Measurements from ENCODE around the gene NGF.

NGF gene

GRCh38 chr1:115278211-115278610 lies 59.8 kb downstream of the NGF start:
- DNase-seq, result no peak

DNA sequence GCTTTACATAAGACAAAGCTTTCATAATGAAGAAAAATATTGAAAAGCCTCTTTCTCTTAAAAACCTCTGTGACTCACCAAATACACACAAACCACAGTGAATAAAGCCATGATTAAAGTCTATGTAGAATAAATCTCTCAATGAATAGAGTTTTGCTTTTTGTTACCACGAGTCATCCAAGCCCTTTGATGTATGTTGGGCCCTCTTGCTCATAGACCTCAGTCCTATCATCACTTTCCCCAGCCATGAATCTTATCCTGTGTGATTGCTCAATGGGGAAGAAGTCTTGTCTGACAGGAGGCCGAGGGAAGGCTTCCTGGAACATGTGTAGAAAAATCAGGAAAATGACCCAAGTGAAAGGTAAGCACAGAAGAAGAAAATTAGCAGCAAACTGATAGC lies 60.8 kb downstream of the NGF start:
- no peak for DNase-seq

- DNase-seq, result peak in 1 of 2 experiments; percentile 11
Measured at GRCh38 chr1:115275216-115275615, 62.8 kb downstream of the NGF start.

DNA sequence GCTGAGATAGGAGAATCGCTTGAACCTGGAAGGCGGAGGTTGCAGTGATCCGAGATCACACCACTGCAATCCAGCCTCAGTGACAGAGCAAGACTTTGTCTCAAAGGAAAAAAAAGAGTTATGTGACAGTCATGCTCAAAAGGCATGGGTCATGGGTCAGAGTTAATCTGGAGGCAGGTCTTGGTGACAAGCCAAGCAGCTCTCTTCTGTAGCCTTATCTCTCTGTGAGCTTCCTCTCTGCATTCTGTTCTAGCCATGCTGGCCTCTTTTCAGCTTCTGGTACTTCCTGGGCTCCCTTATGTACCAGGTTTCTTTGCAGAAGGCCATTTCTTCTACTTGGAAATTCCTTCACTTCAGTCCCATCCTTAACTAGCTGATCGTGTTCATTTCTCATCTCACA lies 63.6 kb downstream of the NGF start:
- DNase-seq, result no peak

GRCh38 chr1:115266729-115267421 lies 71.2 kb downstream of the NGF start:
- no peak for DNase-seq

DNA sequence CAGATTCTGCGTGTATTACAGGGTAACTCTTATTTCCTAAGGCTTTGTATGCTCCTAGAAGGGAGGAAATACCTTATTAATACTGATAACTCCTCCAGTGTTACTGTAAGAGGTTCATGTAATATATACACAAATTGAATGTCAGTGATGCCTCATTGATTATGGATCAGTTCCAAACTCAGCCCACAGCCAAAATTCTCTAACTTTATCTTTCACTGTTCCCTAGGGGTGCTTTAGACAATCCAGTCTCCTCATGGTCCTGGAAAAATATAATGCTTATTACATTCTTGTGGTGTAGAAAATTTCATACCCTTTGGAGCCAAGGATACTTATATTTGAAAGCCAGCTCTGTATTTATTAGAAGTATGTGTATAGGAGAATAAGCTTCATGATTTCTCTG lies 73.0 kb downstream of the NGF start:
- DNase-seq, result no peak

- DNase-seq, result no peak
Measured at GRCh38 chr1:115262886-115263285, 75.2 kb downstream of the NGF start.

- DNase-seq, result no peak
Measured at GRCh38 chr1:115261496-115261895, 76.6 kb downstream of the NGF start.

- no peak for DNase-seq
Measured at GRCh38 chr1:115258302-115258866, 79.7 kb downstream of the NGF start.

DNA sequence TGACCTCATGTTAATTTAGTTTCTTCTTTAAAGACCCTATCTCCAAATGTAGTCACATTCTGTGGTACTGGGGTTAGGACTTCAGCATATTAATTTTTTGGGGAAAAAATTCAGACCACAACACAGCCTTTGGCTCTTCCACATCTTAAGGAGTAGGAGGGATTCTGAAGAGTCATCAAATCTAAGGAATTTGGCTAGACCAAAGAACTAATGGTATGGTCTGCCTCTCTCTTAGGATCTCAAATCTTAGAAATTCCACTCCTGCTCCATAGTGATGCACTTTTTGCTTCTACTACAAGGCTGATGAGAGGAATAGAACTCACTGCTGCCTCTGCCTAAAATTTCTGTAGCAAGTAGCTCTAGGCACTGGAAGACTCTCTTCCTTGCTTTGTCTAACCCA lies 80.5 kb downstream of the NGF start:
- no peak for DNase-seq

DNA sequence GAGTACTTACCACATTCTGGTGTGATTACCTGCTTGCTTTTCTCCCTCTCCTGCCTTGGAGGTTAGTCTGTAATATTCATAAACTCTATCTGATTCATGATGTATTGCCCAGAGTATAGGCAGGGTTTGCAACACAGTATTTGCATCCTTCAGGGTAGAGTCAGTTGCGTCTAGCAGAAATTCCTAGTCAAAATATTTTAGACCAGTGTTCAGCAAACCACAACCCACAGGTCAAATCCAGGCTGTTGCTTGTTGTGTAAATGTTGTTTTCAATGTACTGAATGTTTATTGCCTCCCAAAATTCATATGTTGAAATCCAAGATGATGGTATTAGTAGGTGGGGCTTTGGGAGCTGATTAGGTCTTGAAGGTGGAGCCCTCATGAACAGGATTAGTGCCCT lies 82.9 kb downstream of the NGF start:
- no peak for DNase-seq

- no peak for DNase-seq
Measured at GRCh38 chr1:115252585-115252984, 85.5 kb downstream of the NGF start.

DNA sequence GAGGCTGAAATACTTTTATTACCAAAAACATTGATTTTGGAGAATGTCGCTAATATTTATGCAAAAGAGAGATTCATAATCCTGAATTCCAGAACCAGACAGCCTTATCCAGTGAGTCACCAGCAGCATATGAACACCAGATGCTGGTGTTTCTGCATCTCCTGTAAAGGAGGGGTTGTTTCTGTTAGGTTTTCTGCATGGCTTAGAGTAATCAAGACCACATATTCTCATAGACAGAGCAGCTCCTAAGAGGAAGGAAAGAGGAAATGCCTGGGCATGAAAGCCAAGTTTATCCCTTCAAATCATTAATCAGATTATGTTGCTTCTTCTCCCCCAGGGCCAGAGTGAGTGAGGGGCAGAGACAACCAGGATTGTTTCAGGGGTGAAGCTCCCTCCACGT lies 86.2 kb downstream of the NGF start:
- DNase-seq, result no peak

DNA sequence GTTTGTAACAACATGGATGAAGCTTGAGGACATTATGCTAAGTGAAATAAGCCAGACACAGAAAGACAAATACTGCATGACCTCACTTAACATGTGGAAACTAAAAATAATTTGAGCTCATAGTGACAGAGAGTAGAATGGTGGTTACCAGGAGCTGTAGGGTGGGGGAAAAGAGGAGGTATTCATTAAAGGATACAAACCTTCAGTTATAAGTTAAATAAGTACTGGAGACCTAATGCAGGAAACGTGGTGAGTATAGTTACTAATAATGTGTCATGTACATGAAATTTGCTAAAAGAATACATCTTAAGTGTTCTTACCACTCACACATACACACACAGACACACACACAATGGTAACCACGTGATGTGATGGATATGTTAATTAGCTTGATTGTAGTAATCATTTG lies 86.7 kb downstream of the NGF start:
- DNase-seq, result no peak

- DNase-seq, result no peak
Measured at GRCh38 chr1:115246526-115246925, 91.5 kb downstream of the NGF start.

GRCh38 chr1:115245227-115245626 lies 92.8 kb downstream of the NGF start:
- DNase-seq, result no peak

DNA sequence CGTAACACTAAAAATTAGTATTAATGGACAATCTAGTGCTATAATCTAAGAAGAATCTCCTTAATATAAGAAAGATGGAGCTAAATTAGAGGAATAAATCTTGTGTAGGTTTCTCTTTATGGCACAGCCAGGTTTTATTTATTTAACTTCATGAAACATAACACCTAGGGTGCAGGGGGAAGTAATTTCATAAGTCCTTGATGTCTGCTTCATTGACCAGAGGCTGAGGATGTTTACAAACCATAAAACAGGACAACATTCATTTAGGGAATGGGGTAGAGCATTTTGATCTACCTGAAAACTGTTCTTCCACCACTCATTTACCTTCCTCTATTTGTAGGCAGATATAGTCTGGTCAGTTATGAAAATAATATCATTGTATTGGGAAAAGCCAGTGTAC lies 95.5 kb downstream of the NGF start:
- no peak for DNase-seq

DNA sequence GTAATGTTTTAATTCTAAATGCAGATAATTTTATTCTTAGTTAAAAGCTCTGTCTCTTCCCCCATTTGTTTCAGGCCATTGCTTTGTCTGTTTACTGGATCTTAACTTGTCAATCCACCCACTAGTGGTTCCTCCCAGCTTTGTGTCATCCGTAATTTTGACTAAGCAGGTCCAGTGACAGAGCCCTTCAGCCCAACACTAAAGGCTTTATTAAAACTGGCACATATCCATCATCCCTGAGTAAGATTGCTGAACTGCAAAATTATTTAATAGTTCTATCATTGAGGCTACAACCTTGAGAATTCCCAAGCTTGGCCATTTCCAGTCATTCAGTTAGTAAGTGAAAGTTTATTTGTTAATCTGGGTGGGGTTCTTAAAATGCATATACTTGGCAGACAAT lies 96.7 kb downstream of the NGF start:
- no peak for DNase-seq

- DNase-seq, result no peak
Measured at GRCh38 chr1:115240297-115240696, 97.8 kb downstream of the NGF start.

- no peak for DNase-seq
Measured at GRCh38 chr1:115239426-115239825, 98.6 kb downstream of the NGF start.

- DNase-seq, result no peak
Measured at GRCh38 chr1:115239148-115239422, 99.0 kb downstream of the NGF start.

DNA sequence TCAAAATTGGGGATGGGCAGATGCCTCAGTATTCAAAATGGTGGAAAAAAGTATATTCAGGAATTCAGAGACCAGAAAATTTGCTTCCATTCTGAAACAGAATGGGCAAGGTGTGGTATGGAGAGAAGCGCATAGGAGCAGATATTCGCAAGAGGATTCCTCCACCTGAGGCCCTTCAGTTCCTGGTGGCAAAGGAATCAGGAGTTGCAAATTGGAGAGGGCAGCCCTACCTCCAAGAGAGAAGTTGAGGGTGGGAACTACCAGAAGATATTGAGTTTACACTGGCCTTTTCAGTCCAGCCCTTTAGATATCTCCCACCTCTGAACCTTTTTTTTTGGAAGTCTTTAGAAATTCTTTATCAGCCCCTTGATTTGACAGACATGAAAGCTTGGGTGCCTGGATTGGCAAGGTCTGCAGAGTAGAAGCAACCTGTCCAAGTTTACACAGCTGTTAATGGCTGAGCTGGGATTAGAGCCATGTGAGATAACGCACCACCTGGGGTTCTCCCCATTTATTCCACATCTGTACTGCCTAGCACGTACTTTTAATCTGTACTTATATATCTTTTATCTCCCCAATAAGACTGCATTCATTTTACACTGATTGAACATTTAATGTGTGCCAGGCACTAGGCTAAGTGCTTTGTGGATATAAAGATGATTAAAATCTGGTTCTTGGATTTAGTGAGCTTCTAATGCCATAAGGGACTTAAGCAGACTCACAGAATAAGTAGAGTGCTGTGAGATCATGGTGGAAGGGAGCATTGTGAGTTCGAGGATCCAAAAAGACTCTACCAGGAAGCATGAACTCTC lies 99.5 kb downstream of the NGF start:
- no peak for DNase-seq

- no peak for DNase-seq
Measured at GRCh38 chr1:115237507-115237906, 100.5 kb downstream of the NGF start.

- no peak for DNase-seq
Measured at GRCh38 chr1:115237023-115237422, 101.0 kb downstream of the NGF start.

Data from NCI-H446 (cell line).